Tibial nerve (tissue), 4 donors: ENCODE measurements around the gene PTPRF. TPM values are rescaled to one million over a fixed set of nuclear protein-coding genes. Genes with fewer than 3 reads are reported as not detected.

Experiments used
- DNase-seq, 2 donors: peaks; one replicate each; pipeline ENCODE4 v3.0.0-alpha.2; 2019; ENCODE audit warnings: low spot score in 2 of 2
- H3K27ac ChIP-seq, 4 donors: fragments of 200-600 bp; sonication (generic) in 3 of 4; one replicate each; pipeline ENCODE4 v1.5.1; 2017 to 2019; ENCODE audit warnings: mild to moderate bottlenecking in 1 of 4
- H3K27me3 ChIP-seq, 2 donors: fragments of 200-600 bp; sonication (generic) in 1 of 2; one replicate each; pipeline versions ENCODE4 v1.5.1 to v1.6.0; 2017 to 2019
- H3K36me3 ChIP-seq, 3 donors: fragments of 200-600 bp; sonication (generic); one replicate each; pipeline ENCODE4 v1.5.1; 2018 to 2019
- H3K4me1 ChIP-seq, 4 donors: fragments of 200-600 bp; sonication (generic) in 3 of 4; one replicate each; pipeline ENCODE4 v1.5.1; 2017 to 2019
- H3K4me3 ChIP-seq, 4 donors: fragments of 200-600 bp; sonication (generic) in 3 of 4; one replicate each; pipeline ENCODE4 v1.5.1; 2017 to 2019; ENCODE audit warnings: mild to moderate bottlenecking in 1 of 4, moderate library complexity in 1 of 4
- H3K9me3 ChIP-seq, 4 donors: fragments of 200-600 bp; sonication (generic) in 3 of 4; one replicate each; pipeline ENCODE4 v1.5.1; 2017 to 2019
- EP300 ChIP-seq, 2 donors: sonication (generic); formaldehyde crosslinking; IDR thresholded peaks; one replicate each; pipeline ENCODE4 v1.6.1; 2017; ENCODE audit warnings: antibody characterized with exemption in 2 of 2, mild to moderate bottlenecking in 1 of 2
- POLR2A ChIP-seq, 2 donors: fragments of 450-650 bp; IDR thresholded peaks; one replicate each; pipeline ENCODE4 v1.6.1; 2017; ENCODE audit warnings: antibody characterized with exemption in 2 of 2, mild to moderate bottlenecking in 2 of 2, moderate library complexity in 2 of 2
- WGBS, 2 donors: methylation state at CpG; one replicate each; pipeline ENCODE4 v1.1.5; 2018; 5-methylcytosine and 5-hydroxymethylcytosine counted together
- total RNA-seq, 4 donors: library from RNA; depleted of rRNA; stranded (reverse); fragments of >200 nt; gene quantifications; one replicate each; pipeline ENCODE4 v1.1.0, GENCODE V29; 2016
- TF ChIP-seq, protein P1 (sequence below), 5 experiments: fragments of 200-600 bp in 3 of 5; fragments of 450-650 bp in 2 of 5; sonication (generic) in 3 of 5; IDR thresholded peaks; one replicate each; pipeline ENCODE4 v1.5.1; 2016 to 2019; ENCODE audit warnings: antibody characterized with exemption in 5 of 5, mild to moderate bottlenecking in 3 of 5, moderate library complexity in 2 of 5

The PTPRF gene
- total RNA-seq, 4 donors from 2014 or later: 72.0 to 112 (median 92.5) TPM

GRCh38 chr1:43669878-43670277, 139.2 kb downstream of the PTPRF start:
- Histone ChIP-seq H3K27ac (no peak overlapping the region), H3K4me1 (no peaks in the 10 kb centered on the region), H3K9me3 (no peaks in the 10 kb centered on the region), H3K36me3 (peaks cover 10 to 100% (median 52%) of the 10 kb centered on the region in 3 donors), H3K27me3 (no peaks in the 10 kb centered on the region), H3K4me3 (no peak overlapping the region)
- TF ChIP-seq POLR2A (IDR thresholded peaks at IDR 0.05): no peak
- no peak for TF ChIP-seq EP300 (IDR thresholded peaks at IDR 0.05)
- TF ChIP-seq, protein P1, sequence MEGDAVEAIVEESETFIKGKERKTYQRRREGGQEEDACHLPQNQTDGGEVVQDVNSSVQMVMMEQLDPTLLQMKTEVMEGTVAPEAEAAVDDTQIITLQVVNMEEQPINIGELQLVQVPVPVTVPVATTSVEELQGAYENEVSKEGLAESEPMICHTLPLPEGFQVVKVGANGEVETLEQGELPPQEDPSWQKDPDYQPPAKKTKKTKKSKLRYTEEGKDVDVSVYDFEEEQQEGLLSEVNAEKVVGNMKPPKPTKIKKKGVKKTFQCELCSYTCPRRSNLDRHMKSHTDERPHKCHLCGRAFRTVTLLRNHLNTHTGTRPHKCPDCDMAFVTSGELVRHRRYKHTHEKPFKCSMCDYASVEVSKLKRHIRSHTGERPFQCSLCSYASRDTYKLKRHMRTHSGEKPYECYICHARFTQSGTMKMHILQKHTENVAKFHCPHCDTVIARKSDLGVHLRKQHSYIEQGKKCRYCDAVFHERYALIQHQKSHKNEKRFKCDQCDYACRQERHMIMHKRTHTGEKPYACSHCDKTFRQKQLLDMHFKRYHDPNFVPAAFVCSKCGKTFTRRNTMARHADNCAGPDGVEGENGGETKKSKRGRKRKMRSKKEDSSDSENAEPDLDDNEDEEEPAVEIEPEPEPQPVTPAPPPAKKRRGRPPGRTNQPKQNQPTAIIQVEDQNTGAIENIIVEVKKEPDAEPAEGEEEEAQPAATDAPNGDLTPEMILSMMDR (IDR thresholded peaks at IDR 0.05): no peak
- WGBS, 2 donors: 91 to 92% methylated on average over 5 of the region's 5 CpGs
- no peak for DNase-seq

- H3K27ac ChIP-seq: no peak overlapping the region
- DNase-seq: no peak
- 89 to 96% methylated on average over 2 of the region's 2 CpGs for WGBS, 2 donors
- H3K36me3 ChIP-seq: peaks cover 10 to 100% (median 45%) of the 10 kb centered on the region in 3 donors
- TF ChIP-seq, protein P1 (IDR thresholded peaks at IDR 0.05): no peak
- TF ChIP-seq EP300 (IDR thresholded peaks at IDR 0.05): no peak
- TF ChIP-seq POLR2A (IDR thresholded peaks at IDR 0.05): no peak
- H3K27me3 ChIP-seq: no peaks in the 10 kb centered on the region
- H3K4me3 ChIP-seq: no peak overlapping the region
- H3K9me3 ChIP-seq: no peaks in the 10 kb centered on the region
- H3K4me1 ChIP-seq: no peaks in the 10 kb centered on the region
Measured at GRCh38 chr1:43671193-43671592, 140.5 kb downstream of the PTPRF start.

GRCh38 chr1:43671626-43672330, 141.1 kb downstream of the PTPRF start:
- no peak overlapping the region for H3K4me3 ChIP-seq
- no peak for DNase-seq
- H3K27me3 ChIP-seq: no peaks in the 10 kb centered on the region
- WGBS, 2 donors: 86 to 91% methylated on average over 10 of the region's 10 CpGs
- no peaks in the 10 kb centered on the region for H3K9me3 ChIP-seq
- TF ChIP-seq EP300 (IDR thresholded peaks at IDR 0.05) (no peak), POLR2A (IDR thresholded peaks at IDR 0.05) (no peak)
- TF ChIP-seq, protein P1 (IDR thresholded peaks at IDR 0.05): no peak
- no peak overlapping the region for H3K27ac ChIP-seq
- H3K36me3 ChIP-seq: peaks cover 9 to 98% (median 39%) of the 10 kb centered on the region in 3 donors
- no peaks in the 10 kb centered on the region for H3K4me1 ChIP-seq

- Histone ChIP-seq H3K4me3 (no peak overlapping the region), H3K27ac (no peak overlapping the region), H3K4me1 (no peaks in the 10 kb centered on the region), H3K36me3 (peaks cover 6 to 90% (median 24%) of the 10 kb centered on the region in 3 donors), H3K27me3 (no peaks in the 10 kb centered on the region), H3K9me3 (no peaks in the 10 kb centered on the region)
- no peak for TF ChIP-seq POLR2A (IDR thresholded peaks at IDR 0.05)
- TF ChIP-seq EP300 (IDR thresholded peaks at IDR 0.05): no peak
- TF ChIP-seq, protein P1 (IDR thresholded peaks at IDR 0.05): no peak
- WGBS, 2 donors: 89 to 92% methylated on average over 7 of the region's 7 CpGs
- no peak for DNase-seq
Measured at GRCh38 chr1:43673261-43673660, 142.6 kb downstream of the PTPRF start.

Other genes starting within 250 kb of the PTPRF start
- gene C1orf210, start 245.3 kb upstream of the PTPRF start, total RNA-seq: not detected
- gene TIE1, start 229.9 kb upstream of the PTPRF start, total RNA-seq: 10 to 100 TPM; 37.5 to 95.9 (median 68.1) TPM
- gene MPL, start 193.1 kb upstream of the PTPRF start, total RNA-seq: 1 to 10 TPM in 1 of 4 donors, under 1 TPM in 1, not detected in 2; 0.66 to 1.7 TPM
- 1 to 10 TPM in 3 of 4 donors, under 1 TPM in 1; 0.42 to 3.5 (median 1.5) TPM for gene CDC20, start 171.9 kb upstream of the PTPRF start, total RNA-seq
- 10 to 100 TPM; 48.6 to 66.6 (median 50.8) TPM for gene ELOVL1, start 162.9 kb upstream of the PTPRF start, total RNA-seq
- gene MED8, start 141.1 kb upstream of the PTPRF start, total RNA-seq: 10 to 100 TPM; 22.8 to 35.1 (median 28.5) TPM
- 10 to 100 TPM; 49.2 to 68.7 (median 57.3) TPM for gene SZT2, start 141.0 kb upstream of the PTPRF start, total RNA-seq
- 100 to 1,000 TPM in 2 of 4 donors, 10 to 100 TPM in 2; 69.8 to 144 (median 97.7) TPM for gene HYI, start 77.0 kb upstream of the PTPRF start, total RNA-seq
- gene KDM4A, start 119.3 kb downstream of the PTPRF start, total RNA-seq: 10 to 100 TPM; 24.3 to 40.8 (median 32.8) TPM
- gene ST3GAL3, start 176.7 kb downstream of the PTPRF start, total RNA-seq: 10 to 100 TPM; 20.7 to 27.0 (median 24.1) TPM